Effector memory CD8-positive, alpha-beta T cell (primary cell): ENCODE measurements around the gene COL3A1.

Experiments used
- ATAC-seq: fragments of 150-1000 bp; cut with Tn5 transposase; replicated peaks from 2 replicates; pipeline ENCODE4 v1.10.0; 2021; ENCODE audit warnings: mild to moderate bottlenecking, moderate library complexity
- DNase-seq, 3 experiments: peaks; one replicate each; pipeline ENCODE4 v3.0.0; 2021
- H3K27ac Mint-ChIP-seq, 2 donors: one replicate each; pipeline ENCODE4 v1.8.0; 2022; ENCODE audit warnings: mild to moderate bottlenecking in 2 of 2, mixed read lengths in 2 of 2, moderate library complexity in 2 of 2
- H3K27me3 Mint-ChIP-seq, 2 donors: one replicate each; pipeline ENCODE4 v1.8.0; 2022; ENCODE audit warnings: mixed read lengths in 2 of 2
- H3K36me3 Mint-ChIP-seq: one replicate; pipeline ENCODE4 v1.8.0; 2022; ENCODE audit warnings: mild to moderate bottlenecking, moderate library complexity, mixed read lengths; ENCODE audit not compliant: insufficient read depth
- H3K4me1 Mint-ChIP-seq, 2 donors: one replicate each; pipeline ENCODE4 v1.8.0; 2022; ENCODE audit warnings: low read depth in 2 of 2, mixed read lengths in 2 of 2
- H3K4me3 Mint-ChIP-seq, 2 donors: one replicate each; pipeline ENCODE4 v1.8.0; 2022; ENCODE audit warnings: mild to moderate bottlenecking in 2 of 2, mixed read lengths in 2 of 2, moderate library complexity in 2 of 2
- H3K9me3 Mint-ChIP-seq, 2 donors: one replicate each; pipeline ENCODE4 v1.8.0; 2022; ENCODE audit warnings: mixed read lengths in 2 of 2
- total RNA-seq, 9 experiments: gene quantifications; one replicate each; lab custom pipeline; 2026; lab: John Stamatoyannopoulos, UW

The COL3A1 gene
- total RNA-seq = 0 to 0.13 (median 0.03) reads per million in 9 experiments

GRCh38 chr2:188974164-188974563 is at the start of gene COL3A1:
Gene COL3A1, plus strand, starts transcription at chr2:188974373. Its CDS starts 117 bp downstream, at chr2:188974490.
- no peaks in the 10 kb centered on the region for H3K27me3 Mint-ChIP-seq
- H3K4me3 Mint-ChIP-seq = no peak within 1 kb of the TSS
- no peak within 1 kb of the TSS for H3K27ac Mint-ChIP-seq
- DNase-seq (no peak), ATAC-seq (no peak)
- no peaks in the 10 kb centered on the region for H3K36me3 Mint-ChIP-seq
- H3K4me1 Mint-ChIP-seq = no peaks in the 10 kb centered on the region
- H3K9me3 Mint-ChIP-seq = peaks cover 0 to 4% of the 10 kb centered on the region in 2 donors

- no peak overlapping the region for H3K27ac Mint-ChIP-seq
- H3K27me3 Mint-ChIP-seq = no peaks in the 10 kb centered on the region
- no peaks in the 10 kb centered on the region for H3K4me1 Mint-ChIP-seq
- ATAC-seq (no peak), DNase-seq (no peak)
- H3K36me3 Mint-ChIP-seq = no peaks in the 10 kb centered on the region
- H3K4me3 Mint-ChIP-seq = no peak overlapping the region
- peaks cover 7 to 8% of the 10 kb centered on the region in 2 donors for H3K9me3 Mint-ChIP-seq
These were observed 45.5 kb upstream of the COL3A1 start for GRCh38 chr2:188928643-188929042.

- DNase-seq (no peak), ATAC-seq (no peak)
- no peaks in the 10 kb centered on the region for H3K4me1 Mint-ChIP-seq
- peaks cover 6 to 7% of the 10 kb centered on the region in 2 donors for H3K9me3 Mint-ChIP-seq
- no peak overlapping the region for H3K4me3 Mint-ChIP-seq
- H3K27me3 Mint-ChIP-seq = no peaks in the 10 kb centered on the region
- no peaks in the 10 kb centered on the region for H3K36me3 Mint-ChIP-seq
- no peak overlapping the region for H3K27ac Mint-ChIP-seq
These were observed 42.8 kb upstream of the COL3A1 start for GRCh38 chr2:188931361-188931760.

GRCh38 chr2:188937228-188938220 is 36.6 kb upstream of the COL3A1 start:
- Mint-ChIP-seq H3K27ac (no peak overlapping the region), H3K27me3 (no peaks in the 10 kb centered on the region), H3K4me3 (no peak overlapping the region), H3K36me3 (no peaks in the 10 kb centered on the region), H3K9me3 (peaks cover 0 to 3% of the 10 kb centered on the region in 2 donors), H3K4me1 (no peaks in the 10 kb centered on the region)
- DNase-seq (no peak), ATAC-seq (no peak)

GRCh38 chr2:188940171-188940570 is 34.0 kb upstream of the COL3A1 start:
- DNase-seq (no peak), ATAC-seq (no peak)
- Mint-ChIP-seq H3K36me3 (no peaks in the 10 kb centered on the region), H3K27ac (no peak overlapping the region), H3K27me3 (no peaks in the 10 kb centered on the region), H3K4me1 (no peaks in the 10 kb centered on the region), H3K4me3 (no peak overlapping the region), H3K9me3 (peaks cover 0 to 7% of the 10 kb centered on the region in 2 donors)

GRCh38 chr2:188944442-188944841 is 29.7 kb upstream of the COL3A1 start:
- no peak for DNase-seq
- Mint-ChIP-seq H3K4me1 (no peaks in the 10 kb centered on the region), H3K4me3 (no peak overlapping the region), H3K27ac (no peak overlapping the region), H3K9me3 (peaks cover 2 to 7% of the 10 kb centered on the region in 2 donors), H3K36me3 (no peaks in the 10 kb centered on the region), H3K27me3 (no peaks in the 10 kb centered on the region)
- no peak for ATAC-seq

GRCh38 chr2:188949046-188949818 is 24.9 kb upstream of the COL3A1 start:
- Mint-ChIP-seq H3K9me3 (peaks cover 5% of the 10 kb centered on the region in 2 donors), H3K4me3 (no peak overlapping the region), H3K4me1 (no peaks in the 10 kb centered on the region), H3K27ac (no peak overlapping the region), H3K36me3 (no peaks in the 10 kb centered on the region), H3K27me3 (no peaks in the 10 kb centered on the region)
- ATAC-seq = no peak
- DNase-seq = no peak

- DNase-seq (no peak), ATAC-seq (no peak)
- Mint-ChIP-seq H3K27ac (no peak overlapping the region), H3K36me3 (no peaks in the 10 kb centered on the region), H3K4me3 (no peak overlapping the region), H3K27me3 (no peaks in the 10 kb centered on the region), H3K4me1 (no peaks in the 10 kb centered on the region), H3K9me3 (peaks cover 0 to 5% of the 10 kb centered on the region in 2 donors)
These were observed 21.3 kb upstream of the COL3A1 start for GRCh38 chr2:188952901-188953300.

GRCh38 chr2:188956290-188956689 is 17.9 kb upstream of the COL3A1 start:
- Mint-ChIP-seq H3K27me3 (no peaks in the 10 kb centered on the region), H3K4me3 (no peak overlapping the region), H3K4me1 (no peaks in the 10 kb centered on the region), H3K9me3 (peaks cover 4 to 10% of the 10 kb centered on the region in 2 donors), H3K36me3 (no peaks in the 10 kb centered on the region), H3K27ac (no peak overlapping the region)
- DNase-seq (no peak), ATAC-seq (no peak)

GRCh38 chr2:188956961-188957360 is 17.2 kb upstream of the COL3A1 start:
- no peaks in the 10 kb centered on the region for H3K36me3 Mint-ChIP-seq
- no peak overlapping the region for H3K27ac Mint-ChIP-seq
- DNase-seq (no peak), ATAC-seq (no peak)
- H3K4me3 Mint-ChIP-seq = no peak overlapping the region
- H3K9me3 Mint-ChIP-seq = peaks cover 4 to 10% of the 10 kb centered on the region in 2 donors
- no peaks in the 10 kb centered on the region for H3K4me1 Mint-ChIP-seq
- no peaks in the 10 kb centered on the region for H3K27me3 Mint-ChIP-seq

GRCh38 chr2:188957646-188958045 is 16.5 kb upstream of the COL3A1 start:
- no peak overlapping the region for H3K4me3 Mint-ChIP-seq
- ATAC-seq = no peak
- H3K36me3 Mint-ChIP-seq = no peaks in the 10 kb centered on the region
- H3K27me3 Mint-ChIP-seq = no peaks in the 10 kb centered on the region
- peaks cover 4 to 10% of the 10 kb centered on the region in 2 donors for H3K9me3 Mint-ChIP-seq
- no peaks in the 10 kb centered on the region for H3K4me1 Mint-ChIP-seq
- DNase-seq = no peak
- no peak overlapping the region for H3K27ac Mint-ChIP-seq

- no peaks in the 10 kb centered on the region for H3K36me3 Mint-ChIP-seq
- H3K4me1 Mint-ChIP-seq = no peaks in the 10 kb centered on the region
- H3K27me3 Mint-ChIP-seq = no peaks in the 10 kb centered on the region
- no peak overlapping the region for H3K27ac Mint-ChIP-seq
- peaks cover 2 to 5% of the 10 kb centered on the region in 2 donors for H3K9me3 Mint-ChIP-seq
- ATAC-seq (no peak), DNase-seq (no peak)
- H3K4me3 Mint-ChIP-seq = no peak overlapping the region
These were observed 10.4 kb upstream of the COL3A1 start for GRCh38 chr2:188963741-188964140.

- H3K9me3 Mint-ChIP-seq = no peaks in the 10 kb centered on the region
- no peaks in the 10 kb centered on the region for H3K27me3 Mint-ChIP-seq
- DNase-seq (no peak), ATAC-seq (no peak)
- no peak overlapping the region for H3K4me3 Mint-ChIP-seq
- H3K27ac Mint-ChIP-seq = no peak overlapping the region
- H3K4me1 Mint-ChIP-seq = no peaks in the 10 kb centered on the region
- no peaks in the 10 kb centered on the region for H3K36me3 Mint-ChIP-seq
These were observed 9.1 kb upstream of the COL3A1 start for GRCh38 chr2:188964976-188965546.
